Thoracic aorta (tissue), 2 donors: ENCODE measurements around the gene C3orf70. TPM values are rescaled to one million over a fixed set of nuclear protein-coding genes. Genes with fewer than 3 reads are reported as not detected.

Experiments
- ATAC-seq: fragments of 150-250 bp; one replicate; pipeline ENCODE4 v1.8.0; 2017; ENCODE audit warnings: low read depth; ENCODE audit not compliant: insufficient number of reproducible peaks, low FRiP score
- DNase-seq: peaks from one replicate; pipeline ENCODE4 v3.0.0-alpha.2; 2020; ENCODE audit warnings: low spot score
- H3K27ac ChIP-seq, 2 donors: fragments of 200-600 bp; sonication (generic); 1 replicate in 1 of 2; 2 replicates in 1 of 2; pipeline ENCODE4 v1.5.1; 2016; ENCODE audit warnings: mild to moderate bottlenecking in 2 of 2, moderate library complexity in 2 of 2
- H3K27me3 ChIP-seq: fragments of 200-600 bp; sonication (generic); replicated peaks from 2 replicates; pipeline ENCODE4 v1.6.0; 2016; ENCODE audit warnings: mild to moderate bottlenecking; ENCODE audit not compliant: insufficient read depth
- H3K36me3 ChIP-seq: fragments of 200-600 bp; sonication (generic); one replicate; pipeline ENCODE4 v1.5.1; 2016
- H3K4me1 ChIP-seq, 2 donors: fragments of 200-600 bp; sonication (generic); 1 replicate in 1 of 2; 2 replicates in 1 of 2; pipeline versions ENCODE4 v1.5.1 to v1.6.0; 2016; ENCODE audit warnings: low read depth in 2 of 2, mild to moderate bottlenecking in 1 of 2; ENCODE audit not compliant: control insufficient read depth in 1 of 2
- H3K4me3 ChIP-seq: fragments of 200-600 bp; sonication (generic); 2 replicates; pipeline ENCODE4 v1.5.1; 2016; ENCODE audit warnings: mild to moderate bottlenecking
- H3K9me3 ChIP-seq: fragments of 200-600 bp; sonication (generic); 2 replicates; pipeline ENCODE4 v1.5.1; 2016
- CTCF ChIP-seq: fragments of 200-600 bp; sonication (generic); IDR thresholded peaks from one replicate; pipeline ENCODE4 v1.5.1; 2019; ENCODE audit warnings: antibody characterized with exemption
- total RNA-seq, 2 donors: library from RNA; depleted of rRNA; stranded (reverse); fragments of >200 nt; gene quantifications; one replicate each; pipeline versions ENCODE4 v1.1.0 to v1.2.3, GENCODE V29; 2016

The C3orf70 gene
- total RNA-seq, 2 donors from 2014 or later: 14.2 to 22.7 TPM

- no peak overlapping the region for H3K27ac ChIP-seq
- H3K4me3 ChIP-seq: no peak overlapping the region
- no peak for TF ChIP-seq CTCF
- H3K9me3 ChIP-seq: no peaks in the 10 kb centered on the region
- H3K4me1 ChIP-seq: no peaks in the 10 kb centered on the region
- no peaks in the 10 kb centered on the region for H3K27me3 ChIP-seq
- no peaks in the 10 kb centered on the region for H3K36me3 ChIP-seq
- DNase-seq (no peak), ATAC-seq (no peak)
Observed at GRCh38 chr3:185065059-185065458, 87.8 kb downstream of the C3orf70 start.

GRCh38 chr3:185063431-185063830 lies 89.4 kb downstream of the C3orf70 start:
- Histone ChIP-seq H3K4me1 (no peaks in the 10 kb centered on the region), H3K27me3 (no peaks in the 10 kb centered on the region), H3K27ac (no peak overlapping the region), H3K9me3 (no peaks in the 10 kb centered on the region), H3K4me3 (no peak overlapping the region), H3K36me3 (no peaks in the 10 kb centered on the region)
- DNase-seq: no peak
- TF ChIP-seq CTCF: no peak
- ATAC-seq: no peak

- ATAC-seq (no peak), DNase-seq (no peak)
- no peaks in the 10 kb centered on the region for H3K4me1 ChIP-seq
- no peaks in the 10 kb centered on the region for H3K36me3 ChIP-seq
- no peaks in the 10 kb centered on the region for H3K27me3 ChIP-seq
- H3K27ac ChIP-seq: no peak overlapping the region
- TF ChIP-seq CTCF: no peak
- no peak overlapping the region for H3K4me3 ChIP-seq
- H3K9me3 ChIP-seq: no peaks in the 10 kb centered on the region
Observed at GRCh38 chr3:185062191-185062590, 90.7 kb downstream of the C3orf70 start.

- Histone ChIP-seq H3K27ac (no peak overlapping the region), H3K4me3 (no peak overlapping the region), H3K9me3 (no peaks in the 10 kb centered on the region), H3K36me3 (no peaks in the 10 kb centered on the region), H3K4me1 (no peaks in the 10 kb centered on the region), H3K27me3 (no peaks in the 10 kb centered on the region)
- ATAC-seq: no peak
- no peak for DNase-seq
- no peak for TF ChIP-seq CTCF
Observed at GRCh38 chr3:185060655-185061054, 92.2 kb downstream of the C3orf70 start.

- Histone ChIP-seq H3K27ac (no peak overlapping the region), H3K36me3 (no peaks in the 10 kb centered on the region), H3K4me1 (no peaks in the 10 kb centered on the region), H3K27me3 (no peaks in the 10 kb centered on the region), H3K9me3 (no peaks in the 10 kb centered on the region), H3K4me3 (no peak overlapping the region)
- no peak for TF ChIP-seq CTCF
- DNase-seq: no peak
- ATAC-seq: no peak
Observed at GRCh38 chr3:185059766-185060165, 93.1 kb downstream of the C3orf70 start.
